ENCODE measurements around the gene DEPDC4. TPM values are rescaled to one million over a fixed set of nuclear protein-coding genes. Genes with fewer than 3 reads are reported as not detected.
A peak's percentile ranks its signal among the peaks of the same experiment; 100 is the strongest.
"Not testable (repeated sequence)": the region's sequence is repeated elsewhere in the genome, so short reads cannot be mapped to it uniquely, and the experiment has no call there.

DEPDC4 gene
- total and polyA plus RNA-seq, 10 of the 15 experiments (the other 5 are each of a cell fraction or from before 2014, with no cell fraction given), result 1.5 to 4.7 (median 2.2) TPM

DNA sequence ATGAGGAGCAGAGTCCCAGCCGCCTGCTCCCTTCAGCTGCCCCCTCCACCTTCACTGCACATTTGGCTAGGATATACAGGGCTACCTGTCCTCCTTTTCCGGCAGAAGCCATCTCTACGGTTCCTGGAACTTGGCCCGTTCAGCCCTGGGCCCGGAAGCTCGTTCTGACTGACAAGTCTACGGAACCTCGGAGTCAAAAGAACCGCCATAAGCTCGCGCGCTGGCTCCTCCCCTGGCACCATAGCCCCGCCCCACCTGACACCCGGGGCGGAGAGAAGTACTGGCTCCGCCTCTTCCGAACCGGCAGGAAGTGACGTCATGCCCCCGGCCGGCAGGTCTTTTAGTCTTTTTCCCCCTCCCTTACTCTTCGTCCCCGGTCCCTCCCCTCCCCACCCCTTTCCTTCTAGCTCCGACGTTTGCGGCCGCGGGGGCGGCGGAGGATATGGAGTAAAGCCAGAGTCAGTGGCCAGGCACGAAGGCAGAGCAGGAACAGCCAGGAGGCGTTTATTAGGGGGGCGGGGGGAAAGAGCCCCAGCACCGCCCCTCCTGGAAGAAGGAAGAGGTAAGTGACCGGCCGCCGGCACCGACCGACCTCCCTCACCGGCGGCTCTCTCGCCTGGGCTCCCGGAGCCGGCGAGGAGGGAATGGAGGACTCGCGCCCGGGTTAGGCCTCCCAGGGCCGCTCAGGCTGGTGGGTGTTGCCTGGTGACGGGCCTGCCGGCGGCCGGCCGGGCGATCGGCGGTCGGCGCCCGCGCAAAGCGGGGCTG is at the start of gene DEPDC4, which contains the start of gene SCYL2 (continued):
- TF ChIP-seq, protein P1, sequence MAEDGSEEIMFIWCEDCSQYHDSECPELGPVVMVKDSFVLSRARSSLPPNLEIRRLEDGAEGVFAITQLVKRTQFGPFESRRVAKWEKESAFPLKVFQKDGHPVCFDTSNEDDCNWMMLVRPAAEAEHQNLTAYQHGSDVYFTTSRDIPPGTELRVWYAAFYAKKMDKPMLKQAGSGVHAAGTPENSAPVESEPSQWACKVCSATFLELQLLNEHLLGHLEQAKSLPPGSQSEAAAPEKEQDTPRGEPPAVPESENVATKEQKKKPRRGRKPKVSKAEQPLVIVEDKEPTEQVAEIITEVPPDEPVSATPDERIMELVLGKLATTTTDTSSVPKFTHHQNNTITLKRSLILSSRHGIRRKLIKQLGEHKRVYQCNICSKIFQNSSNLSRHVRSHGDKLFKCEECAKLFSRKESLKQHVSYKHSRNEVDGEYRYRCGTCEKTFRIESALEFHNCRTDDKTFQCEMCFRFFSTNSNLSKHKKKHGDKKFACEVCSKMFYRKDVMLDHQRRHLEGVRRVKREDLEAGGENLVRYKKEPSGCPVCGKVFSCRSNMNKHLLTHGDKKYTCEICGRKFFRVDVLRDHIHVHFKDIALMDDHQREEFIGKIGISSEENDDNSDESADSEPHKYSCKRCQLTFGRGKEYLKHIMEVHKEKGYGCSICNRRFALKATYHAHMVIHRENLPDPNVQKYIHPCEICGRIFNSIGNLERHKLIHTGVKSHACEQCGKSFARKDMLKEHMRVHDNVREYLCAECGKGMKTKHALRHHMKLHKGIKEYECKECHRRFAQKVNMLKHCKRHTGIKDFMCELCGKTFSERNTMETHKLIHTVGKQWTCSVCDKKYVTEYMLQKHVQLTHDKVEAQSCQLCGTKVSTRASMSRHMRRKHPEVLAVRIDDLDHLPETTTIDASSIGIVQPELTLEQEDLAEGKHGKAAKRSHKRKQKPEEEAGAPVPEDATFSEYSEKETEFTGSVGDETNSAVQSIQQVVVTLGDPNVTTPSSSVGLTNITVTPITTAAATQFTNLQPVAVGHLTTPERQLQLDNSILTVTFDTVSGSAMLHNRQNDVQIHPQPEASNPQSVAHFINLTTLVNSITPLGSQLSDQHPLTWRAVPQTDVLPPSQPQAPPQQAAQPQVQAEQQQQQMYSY (CRISPR knock-in tag; IDR thresholded peaks at IDR 0.05), result peak; percentile 61; the same call in 1 of the 2 replicates
- TF ChIP-seq, protein P2, sequence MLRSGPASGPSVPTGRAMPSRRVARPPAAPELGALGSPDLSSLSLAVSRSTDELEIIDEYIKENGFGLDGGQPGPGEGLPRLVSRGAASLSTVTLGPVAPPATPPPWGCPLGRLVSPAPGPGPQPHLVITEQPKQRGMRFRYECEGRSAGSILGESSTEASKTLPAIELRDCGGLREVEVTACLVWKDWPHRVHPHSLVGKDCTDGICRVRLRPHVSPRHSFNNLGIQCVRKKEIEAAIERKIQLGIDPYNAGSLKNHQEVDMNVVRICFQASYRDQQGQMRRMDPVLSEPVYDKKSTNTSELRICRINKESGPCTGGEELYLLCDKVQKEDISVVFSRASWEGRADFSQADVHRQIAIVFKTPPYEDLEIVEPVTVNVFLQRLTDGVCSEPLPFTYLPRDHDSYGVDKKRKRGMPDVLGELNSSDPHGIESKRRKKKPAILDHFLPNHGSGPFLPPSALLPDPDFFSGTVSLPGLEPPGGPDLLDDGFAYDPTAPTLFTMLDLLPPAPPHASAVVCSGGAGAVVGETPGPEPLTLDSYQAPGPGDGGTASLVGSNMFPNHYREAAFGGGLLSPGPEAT (IDR thresholded peaks at IDR 0.05; ENCODE audit: low read depth), result peak; percentile 31; the same call in 1 of the 2 replicates
- no peak for TF ChIP-seq NFIC (IDR thresholded peaks at IDR 0.05; ENCODE audit: low read depth, low read length)

DNA sequence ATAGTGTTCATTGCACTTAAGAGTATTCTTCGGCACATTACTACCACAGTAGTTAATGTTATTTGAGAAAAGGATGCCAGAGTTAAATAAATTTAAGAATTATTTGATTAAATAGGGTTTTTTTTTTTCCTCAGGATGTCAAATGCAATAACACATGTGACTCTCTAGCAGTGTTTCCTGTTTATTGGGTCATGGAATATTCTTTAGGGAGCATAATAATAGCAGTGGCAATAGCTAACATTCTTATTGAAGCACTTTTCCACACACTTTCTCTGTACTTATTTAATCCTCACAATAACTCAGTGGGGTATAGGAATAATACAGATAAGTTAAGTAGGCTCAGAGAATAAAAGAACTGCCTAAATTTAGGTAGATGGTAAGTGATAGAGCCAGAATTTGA is 44.4 kb upstream of the DEPDC4 start:
- H3K27ac ChIP-seq (ENCODE audit: control insufficient read depth, insufficient read depth), result no peak overlapping the region
- CTCF ChIA-PET, result interaction anchor here (1.7 to 1.9 kb wide), 2 partner anchors 9 to 15 kb away, joined by 3 to 4 read pairs; no protein-coding TSS in a partner anchor
- POLR2A ChIA-PET, result no interaction called here
- no peak overlapping the region for H3K4me2 ChIP-seq (ENCODE audit: control insufficient read depth, insufficient read depth)
- no peaks in the 10 kb centered on the region for H4K20me1 ChIP-seq (ENCODE audit: control insufficient read depth, insufficient read depth)
- WGBS (ENCODE audit: insufficient coverage, insufficient replicate concordance, low lambda C conversion rate, missing lambda C conversion rate), result 100% methylated on average over 1 of the region's 1 CpG
- no peak overlapping the region for H2AFZ ChIP-seq (ENCODE audit: control insufficient read depth, low read depth, low read length)
- TF ChIP-seq NFYA (IDR thresholded peaks at IDR 0.05; ENCODE audit: borderline replicate concordance, low read depth, low read length) (no peak), NFIC (IDR thresholded peaks at IDR 0.05; ENCODE audit: low read depth, low read length) (no peak)
- ATAC-seq, result no peak
- DNase-seq (ENCODE audit: low read depth, low spot score), result no peak
- H3K9ac ChIP-seq (ENCODE audit: control insufficient read depth, insufficient read depth, low read length), result no peak overlapping the region
- in situ Hi-C loops (cut with MboI) (no loop called here), intact Hi-C loops (cut with micrococcal nuclease; ENCODE audit: unreplicated experiment) (no loop called here)
- SMC1A ChIA-PET (ENCODE audit: uncharacterized antibody, unreplicated experiment), result no interaction called here
- no peak for FAIRE-seq
- RAD21 ChIA-PET (ENCODE audit: unreplicated experiment), result no interaction called here
- H3K27me3 ChIP-seq (replicated peaks in 1 of 2; ENCODE audit: control insufficient read depth in 2 of 2, insufficient read depth in 2 of 2, low read length in 1 of 2), result no peaks in the 10 kb centered on the region
- H3K36me3 ChIP-seq (ENCODE audit: control insufficient read depth in 2 of 2, insufficient read depth in 2 of 2, low read length in 1 of 2), result peaks cover 0 to 12% of the 10 kb centered on the region in 2 experiments; a peak in 2 of 4 replicates
- H3K9me3 ChIP-seq (replicated peaks; ENCODE audit: control insufficient read depth, insufficient read depth, low read length), result no peaks in the 10 kb centered on the region
- H3K4me3 ChIP-seq, result no peak overlapping the region
- H3K79me2 ChIP-seq (ENCODE audit: control insufficient read depth, insufficient read depth, low read length), result no peaks in the 10 kb centered on the region
- H3K4me1 ChIP-seq (ENCODE audit: control insufficient read depth, insufficient read depth, low read length), result no peaks in the 10 kb centered on the region
- BruUV-seq (replicated peaks), result no TSS peak

DNA sequence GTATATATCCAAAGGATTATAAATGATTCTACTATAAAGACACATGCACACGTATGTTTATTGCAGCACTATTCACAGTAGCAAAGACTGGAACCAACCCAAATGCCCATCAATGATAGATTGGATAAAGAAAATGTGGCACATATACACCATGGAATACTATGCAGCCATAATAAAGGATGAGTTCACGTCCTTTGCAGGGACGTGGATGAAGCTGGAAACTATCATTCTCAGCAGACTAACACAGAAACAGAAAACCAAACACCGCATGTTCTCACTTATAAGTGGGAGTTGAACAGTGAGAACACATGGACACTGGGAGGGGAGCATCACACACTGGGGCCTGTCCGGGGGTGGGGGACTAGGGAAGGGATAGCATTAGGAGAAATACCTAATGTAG is 41.3 kb upstream of the DEPDC4 start:
- H3K9me3 ChIP-seq (replicated peaks; ENCODE audit: control insufficient read depth, insufficient read depth, low read length); H3K36me3 ChIP-seq (ENCODE audit: control insufficient read depth in 2 of 2, insufficient read depth in 2 of 2, low read length in 1 of 2); RAD21 ChIA-PET (ENCODE audit: unreplicated experiment); FAIRE-seq; DNase-seq (ENCODE audit: low read depth, low spot score); H3K4me3 ChIP-seq; H3K27me3 ChIP-seq (replicated peaks in 1 of 2; ENCODE audit: control insufficient read depth in 2 of 2, insufficient read depth in 2 of 2, low read length in 1 of 2); CTCF ChIA-PET; intact Hi-C loops (cut with micrococcal nuclease; ENCODE audit: unreplicated experiment); H3K4me2 ChIP-seq (ENCODE audit: control insufficient read depth, insufficient read depth); H3K9ac ChIP-seq (ENCODE audit: control insufficient read depth, insufficient read depth, low read length); ATAC-seq; SMC1A ChIA-PET (ENCODE audit: uncharacterized antibody, unreplicated experiment); in situ Hi-C loops (cut with MboI); H3K4me1 ChIP-seq (ENCODE audit: control insufficient read depth, insufficient read depth, low read length); H3K27ac ChIP-seq (ENCODE audit: control insufficient read depth, insufficient read depth); H4K20me1 ChIP-seq (ENCODE audit: control insufficient read depth, insufficient read depth); H2AFZ ChIP-seq (ENCODE audit: control insufficient read depth, low read depth, low read length); H3K79me2 ChIP-seq (ENCODE audit: control insufficient read depth, insufficient read depth, low read length); BruUV-seq (replicated peaks); POLR2A ChIA-PET: not testable (repeated sequence)
- 98% methylated on average over 5 of the region's 5 CpGs for WGBS (ENCODE audit: insufficient coverage, insufficient replicate concordance, low lambda C conversion rate, missing lambda C conversion rate)
